ENCODE measurements around the gene FBXL19. TPM values are rescaled to one million over a fixed set of nuclear protein-coding genes. Genes with fewer than 3 reads are reported as not detected.

The FBXL19 gene
- total RNA-seq, 1 donor from 2014 or later, result 76.8 TPM

GRCh38 chr16:30904114-30904780 is 19.1 kb upstream of the FBXL19 start:
- H3K9me3 Mint-ChIP-seq (ENCODE audit: unreplicated experiment), result peaks cover 11% of the 10 kb centered on the region
- TF ChIP-seq, protein P1, sequence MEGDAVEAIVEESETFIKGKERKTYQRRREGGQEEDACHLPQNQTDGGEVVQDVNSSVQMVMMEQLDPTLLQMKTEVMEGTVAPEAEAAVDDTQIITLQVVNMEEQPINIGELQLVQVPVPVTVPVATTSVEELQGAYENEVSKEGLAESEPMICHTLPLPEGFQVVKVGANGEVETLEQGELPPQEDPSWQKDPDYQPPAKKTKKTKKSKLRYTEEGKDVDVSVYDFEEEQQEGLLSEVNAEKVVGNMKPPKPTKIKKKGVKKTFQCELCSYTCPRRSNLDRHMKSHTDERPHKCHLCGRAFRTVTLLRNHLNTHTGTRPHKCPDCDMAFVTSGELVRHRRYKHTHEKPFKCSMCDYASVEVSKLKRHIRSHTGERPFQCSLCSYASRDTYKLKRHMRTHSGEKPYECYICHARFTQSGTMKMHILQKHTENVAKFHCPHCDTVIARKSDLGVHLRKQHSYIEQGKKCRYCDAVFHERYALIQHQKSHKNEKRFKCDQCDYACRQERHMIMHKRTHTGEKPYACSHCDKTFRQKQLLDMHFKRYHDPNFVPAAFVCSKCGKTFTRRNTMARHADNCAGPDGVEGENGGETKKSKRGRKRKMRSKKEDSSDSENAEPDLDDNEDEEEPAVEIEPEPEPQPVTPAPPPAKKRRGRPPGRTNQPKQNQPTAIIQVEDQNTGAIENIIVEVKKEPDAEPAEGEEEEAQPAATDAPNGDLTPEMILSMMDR (IDR thresholded peaks at IDR 0.05; ENCODE audit: partially characterized antibody, unreplicated experiment), result no peak
- peaks cover 5% of the 10 kb centered on the region for H3K4me1 Mint-ChIP-seq (ENCODE audit: low read depth, unreplicated experiment)

DNA sequence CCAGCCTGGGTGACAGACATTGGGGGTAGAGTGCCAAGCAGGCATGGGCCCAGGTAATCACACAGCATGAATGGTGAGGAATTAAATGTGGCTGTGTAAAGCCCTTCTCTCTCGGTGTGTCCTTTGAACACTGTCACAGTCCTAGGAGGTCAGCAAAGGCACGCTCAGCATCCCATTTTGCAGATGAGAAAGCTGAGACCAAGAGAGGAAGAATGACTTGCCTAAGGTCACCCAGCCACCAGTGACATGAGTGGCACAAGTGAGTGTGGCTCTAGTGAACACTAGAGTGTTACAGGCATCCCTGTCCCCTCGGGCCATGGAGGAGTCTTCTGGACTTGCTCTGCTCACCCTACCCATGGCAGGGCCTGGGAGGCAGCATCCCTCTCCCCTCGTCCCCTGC is 16.3 kb upstream of the FBXL19 start:
- no peak for DNase-seq
- TF ChIP-seq, protein P1 (IDR thresholded peaks at IDR 0.05; ENCODE audit: partially characterized antibody, unreplicated experiment), result no peak
- H3K4me1 Mint-ChIP-seq (ENCODE audit: low read depth, unreplicated experiment), result peaks cover 10% of the 10 kb centered on the region
- no peak overlapping the region for H3K4me3 Mint-ChIP-seq (ENCODE audit: unreplicated experiment)
- H3K9me3 Mint-ChIP-seq (ENCODE audit: unreplicated experiment), result peaks cover 9% of the 10 kb centered on the region
- no peak overlapping the region for H3K27ac Mint-ChIP-seq (ENCODE audit: unreplicated experiment)
- no peaks in the 10 kb centered on the region for H3K36me3 Mint-ChIP-seq (ENCODE audit: unreplicated experiment)
- H3K27me3 Mint-ChIP-seq (ENCODE audit: unreplicated experiment), result peaks cover 7% of the 10 kb centered on the region

More at GRCh38 chr16:30904114-30904780, 19.1 kb upstream of the FBXL19 start:
- Mint-ChIP-seq H3K27ac (ENCODE audit: unreplicated experiment) (no peak overlapping the region), H3K4me3 (ENCODE audit: unreplicated experiment) (no peak overlapping the region), H3K36me3 (ENCODE audit: unreplicated experiment) (no peaks in the 10 kb centered on the region), H3K27me3 (ENCODE audit: unreplicated experiment) (peaks cover 6% of the 10 kb centered on the region)
- no peak for DNase-seq

- Mint-ChIP-seq H3K36me3 (ENCODE audit: unreplicated experiment) (no peaks in the 10 kb centered on the region), H3K27me3 (ENCODE audit: unreplicated experiment) (peaks cover 5% of the 10 kb centered on the region), H3K4me3 (ENCODE audit: unreplicated experiment) (no peak overlapping the region), H3K9me3 (ENCODE audit: unreplicated experiment) (peaks cover 2% of the 10 kb centered on the region), H3K27ac (ENCODE audit: unreplicated experiment) (no peak overlapping the region), H3K4me1 (ENCODE audit: low read depth, unreplicated experiment) (peaks cover 5% of the 10 kb centered on the region)
- no peak for DNase-seq
- TF ChIP-seq, protein P1 (IDR thresholded peaks at IDR 0.05; ENCODE audit: partially characterized antibody, unreplicated experiment), result no peak
Measured at GRCh38 chr16:30910427-30911029, 12.8 kb upstream of the FBXL19 start.

GRCh38 chr16:30912794-30913412 is 10.5 kb upstream of the FBXL19 start:
- H3K27me3 Mint-ChIP-seq (ENCODE audit: unreplicated experiment), result peaks cover 5% of the 10 kb centered on the region
- H3K4me1 Mint-ChIP-seq (ENCODE audit: low read depth, unreplicated experiment), result peaks cover 5% of the 10 kb centered on the region
- H3K9me3 Mint-ChIP-seq (ENCODE audit: unreplicated experiment), result peaks cover 2% of the 10 kb centered on the region
- no peak for DNase-seq
- no peak overlapping the region for H3K27ac Mint-ChIP-seq (ENCODE audit: unreplicated experiment)
- TF ChIP-seq, protein P1 (IDR thresholded peaks at IDR 0.05; ENCODE audit: partially characterized antibody, unreplicated experiment), result no peak
- H3K36me3 Mint-ChIP-seq (ENCODE audit: unreplicated experiment), result no peaks in the 10 kb centered on the region
- no peak overlapping the region for H3K4me3 Mint-ChIP-seq (ENCODE audit: unreplicated experiment)

GRCh38 chr16:30914830-30915229 is 8.5 kb upstream of the FBXL19 start:
- no peak for DNase-seq
- Mint-ChIP-seq H3K27me3 (ENCODE audit: unreplicated experiment) (peaks cover 5% of the 10 kb centered on the region), H3K9me3 (ENCODE audit: unreplicated experiment) (no peaks in the 10 kb centered on the region), H3K4me1 (ENCODE audit: low read depth, unreplicated experiment) (peaks cover 4% of the 10 kb centered on the region), H3K36me3 (ENCODE audit: unreplicated experiment) (no peaks in the 10 kb centered on the region), H3K27ac (ENCODE audit: unreplicated experiment) (no peak overlapping the region), H3K4me3 (ENCODE audit: unreplicated experiment) (peak overlapping the region; percentile 25)
- TF ChIP-seq, protein P1 (IDR thresholded peaks at IDR 0.05; ENCODE audit: partially characterized antibody, unreplicated experiment), result no peak
